MG63 (cell line): ENCODE measurements around the gene GPR55. TPM values are rescaled to one million over a fixed set of nuclear protein-coding genes. Genes with fewer than 3 reads are reported as not detected.

ENCODE experiments used
- DNase-seq: peaks from one replicate; pipeline ENCODE4 v3.0.0-alpha.2; 2020
- H3K27me3 ChIP-seq: fragments of 250-450 bp; sonication (Bioruptor Pico); 2 replicates; pipeline ENCODE4 v1.5.1; 2020; ENCODE audit warnings: mild to moderate bottlenecking, moderate library complexity
- H3K36me3 ChIP-seq: fragments of 250-450 bp; sonication (Bioruptor Pico); 2 replicates; pipeline ENCODE4 v1.5.1; 2020; ENCODE audit warnings: mild to moderate bottlenecking, moderate library complexity
- H3K4me3 ChIP-seq: fragments of 250-450 bp; sonication (Bioruptor Pico); 2 replicates; pipeline ENCODE4 v1.5.1; 2020; ENCODE audit warnings: mild to moderate bottlenecking, moderate library complexity
- H3K9me3 ChIP-seq: fragments of 250-450 bp; sonication (Bioruptor Pico); 2 replicates; pipeline ENCODE4 v1.5.1; 2020; ENCODE audit warnings: mild to moderate bottlenecking, moderate library complexity
- total RNA-seq: library from RNA; depleted of rRNA; stranded (reverse); fragments of >200 nt; shearing (Covaris generic); gene quantifications from 2 replicates; pipeline ENCODE4 v1.2.3, GENCODE V29; 2014; ENCODE audit warnings: low replicate concordance

The GPR55 gene
- total RNA-seq, 1 experiment from 2014 or later = not detected

GRCh38 chr2:230887342-230887741, 37.7 kb downstream of the GPR55 start:
- no peak for DNase-seq
- H3K36me3 ChIP-seq = no peaks in the 10 kb centered on the region
- no peak overlapping the region for H3K4me3 ChIP-seq
- H3K9me3 ChIP-seq = no peaks in the 10 kb centered on the region
- 0 out of 2 replicates have a peak, but pooled peaks cover 3% of the 10 kb centered on the region for H3K27me3 ChIP-seq

GRCh38 chr2:230886671-230887071, 38.4 kb downstream of the GPR55 start:
- H3K9me3 ChIP-seq = no peaks in the 10 kb centered on the region
- 0 out of 2 replicates have a peak, but pooled peaks cover 3% of the 10 kb centered on the region for H3K27me3 ChIP-seq
- no peak overlapping the region for H3K4me3 ChIP-seq
- H3K36me3 ChIP-seq = no peaks in the 10 kb centered on the region
- DNase-seq = no peak

GRCh38 chr2:230886206-230886605, 38.8 kb downstream of the GPR55 start:
- Histone ChIP-seq H3K4me3 (no peak overlapping the region), H3K27me3 (0 out of 2 replicates have a peak, but pooled peaks cover 3% of the 10 kb centered on the region), H3K9me3 (no peaks in the 10 kb centered on the region), H3K36me3 (no peaks in the 10 kb centered on the region)
- DNase-seq = no peak

DNA sequence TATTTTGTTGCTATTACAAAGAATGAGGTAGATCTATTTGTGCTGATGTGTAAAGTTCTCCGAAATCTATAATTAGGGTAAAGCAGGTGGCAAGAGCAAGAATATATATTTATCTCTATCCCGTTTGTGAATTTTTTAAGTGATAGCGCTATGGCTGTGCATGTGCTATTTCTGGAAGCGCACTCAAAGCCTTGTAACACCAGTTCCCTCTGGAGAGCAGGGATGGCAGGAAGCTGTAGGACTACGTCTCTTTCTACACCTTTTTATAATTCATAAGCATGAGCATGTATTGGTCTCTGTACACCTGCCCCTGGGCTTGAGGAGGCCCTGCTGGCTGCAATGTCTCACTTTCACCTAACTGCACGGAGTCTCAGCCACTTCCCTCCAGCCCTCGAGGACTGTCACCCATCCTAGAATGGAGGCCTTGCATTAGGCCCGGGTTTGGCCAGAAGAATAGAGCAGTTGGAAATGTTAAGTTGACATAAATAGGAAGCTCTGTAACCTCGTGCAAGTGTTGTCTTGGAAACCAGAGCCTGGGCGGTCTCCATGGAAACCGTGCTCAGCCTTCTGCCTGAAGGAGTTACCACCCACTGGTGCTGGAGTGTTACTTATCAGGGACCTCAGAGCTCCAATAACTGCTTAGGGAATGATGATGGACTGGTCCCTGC, 39.4 kb downstream of the GPR55 start:
- Histone ChIP-seq H3K27me3 (0 out of 2 replicates have a peak, but pooled peaks cover 3% of the 10 kb centered on the region), H3K9me3 (no peaks in the 10 kb centered on the region), H3K4me3 (no peak overlapping the region), H3K36me3 (no peaks in the 10 kb centered on the region)
- no peak for DNase-seq

DNA sequence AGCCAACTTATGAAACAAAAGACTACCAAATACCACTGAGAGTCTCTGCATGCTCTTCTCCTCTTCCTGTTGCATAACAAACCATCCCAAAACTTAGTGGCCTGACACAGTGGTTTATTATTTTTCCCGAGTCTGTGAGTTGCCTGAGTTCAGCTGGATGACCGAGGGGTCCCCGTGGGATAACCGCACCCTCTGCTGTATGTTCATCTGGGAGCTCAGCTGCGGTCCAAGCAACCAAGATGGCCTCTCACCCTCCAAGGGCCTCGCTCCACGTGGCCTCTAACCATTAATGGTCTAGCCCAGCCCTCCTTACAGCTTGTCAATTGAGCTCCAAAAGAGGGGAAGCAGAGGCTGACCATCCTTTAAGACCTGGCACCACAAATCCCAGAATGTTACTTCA, 43.2 kb downstream of the GPR55 start:
- no peaks in the 10 kb centered on the region for H3K36me3 ChIP-seq
- no peak for DNase-seq
- no peaks in the 10 kb centered on the region for H3K27me3 ChIP-seq
- no peak overlapping the region for H3K4me3 ChIP-seq
- H3K9me3 ChIP-seq = no peaks in the 10 kb centered on the region

- Histone ChIP-seq H3K27me3 (no peaks in the 10 kb centered on the region), H3K36me3 (no peaks in the 10 kb centered on the region), H3K4me3 (no peak overlapping the region), H3K9me3 (no peaks in the 10 kb centered on the region)
- DNase-seq = no peak
These were observed 45.2 kb downstream of the GPR55 start for GRCh38 chr2:230879891-230880290.

DNA sequence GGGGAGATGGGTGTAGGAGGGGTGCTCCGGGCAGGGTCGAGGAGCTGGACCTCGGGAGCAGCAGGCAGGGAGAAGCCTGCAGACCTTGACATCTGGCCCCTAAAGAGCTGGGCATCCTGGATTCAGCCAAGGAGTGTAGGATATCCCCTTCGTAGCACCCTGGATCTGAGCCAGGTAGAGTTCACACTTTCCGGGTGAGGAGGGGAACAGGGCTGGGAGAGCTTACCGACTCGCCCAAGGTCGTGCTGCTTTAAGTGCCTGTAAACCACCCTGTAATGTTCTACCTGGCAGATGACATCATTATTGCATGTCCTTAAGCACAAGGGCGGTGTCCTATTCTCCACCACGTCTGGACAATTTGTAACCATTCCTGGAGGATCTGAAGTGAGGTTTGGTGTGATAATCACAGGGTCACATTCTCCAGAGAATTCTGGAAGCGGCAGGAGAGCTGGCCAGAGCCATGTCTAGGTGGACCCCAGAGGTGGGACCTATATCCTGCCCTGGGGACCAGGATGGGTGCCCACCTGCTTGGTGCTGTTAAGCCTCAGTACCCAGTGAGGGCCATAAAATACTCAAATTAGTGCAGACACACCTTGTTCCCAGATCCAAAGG, 45.7 kb downstream of the GPR55 start:
- Histone ChIP-seq H3K4me3 (no peak overlapping the region), H3K36me3 (no peaks in the 10 kb centered on the region), H3K27me3 (no peaks in the 10 kb centered on the region), H3K9me3 (no peaks in the 10 kb centered on the region)
- no peak for DNase-seq

GRCh38 chr2:230878599-230879188, 46.3 kb downstream of the GPR55 start:
- Histone ChIP-seq H3K36me3 (no peaks in the 10 kb centered on the region), H3K9me3 (no peaks in the 10 kb centered on the region), H3K4me3 (no peak overlapping the region), H3K27me3 (no peaks in the 10 kb centered on the region)
- no peak for DNase-seq

- Histone ChIP-seq H3K36me3 (no peaks in the 10 kb centered on the region), H3K9me3 (no peaks in the 10 kb centered on the region), H3K27me3 (no peaks in the 10 kb centered on the region), H3K4me3 (no peak overlapping the region)
- DNase-seq = no peak
These were observed 47.1 kb downstream of the GPR55 start for GRCh38 chr2:230877759-230878598.

GRCh38 chr2:230877116-230877758, 47.8 kb downstream of the GPR55 start:
- no peak overlapping the region for H3K4me3 ChIP-seq
- H3K27me3 ChIP-seq = no peaks in the 10 kb centered on the region
- no peaks in the 10 kb centered on the region for H3K36me3 ChIP-seq
- no peak for DNase-seq
- no peaks in the 10 kb centered on the region for H3K9me3 ChIP-seq

- no peaks in the 10 kb centered on the region for H3K9me3 ChIP-seq
- DNase-seq = no peak
- no peaks in the 10 kb centered on the region for H3K36me3 ChIP-seq
- no peaks in the 10 kb centered on the region for H3K27me3 ChIP-seq
- no peak overlapping the region for H3K4me3 ChIP-seq
These were observed 49.4 kb downstream of the GPR55 start for GRCh38 chr2:230875347-230876315.

DNA sequence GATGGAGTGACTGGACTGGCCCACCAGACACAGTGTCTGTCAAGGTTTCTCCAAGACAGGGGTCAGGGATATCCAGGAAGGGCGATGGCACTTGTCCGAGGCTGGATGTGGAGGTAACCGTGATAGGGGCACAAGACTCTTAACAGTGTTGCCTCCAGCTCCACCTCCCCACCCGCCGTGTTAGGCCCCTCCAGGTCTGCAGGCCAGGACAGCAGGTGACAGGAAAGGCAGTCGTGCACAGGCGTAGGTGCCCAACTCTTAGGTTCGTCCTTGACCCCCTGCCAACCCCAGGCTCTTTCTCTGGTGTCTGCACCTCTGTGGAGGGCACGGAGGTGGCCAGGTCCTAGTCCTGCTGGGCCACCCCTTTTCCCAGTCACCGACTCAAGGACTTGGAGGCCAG, 50.2 kb downstream of the GPR55 start:
- Histone ChIP-seq H3K4me3 (no peak overlapping the region), H3K9me3 (no peaks in the 10 kb centered on the region), H3K36me3 (no peaks in the 10 kb centered on the region), H3K27me3 (no peaks in the 10 kb centered on the region)
- no peak for DNase-seq

- H3K36me3 ChIP-seq = no peaks in the 10 kb centered on the region
- H3K27me3 ChIP-seq = no peaks in the 10 kb centered on the region
- no peaks in the 10 kb centered on the region for H3K9me3 ChIP-seq
- H3K4me3 ChIP-seq = no peak overlapping the region
- DNase-seq = no peak
These were observed 50.6 kb downstream of the GPR55 start for GRCh38 chr2:230874456-230874855.

DNA sequence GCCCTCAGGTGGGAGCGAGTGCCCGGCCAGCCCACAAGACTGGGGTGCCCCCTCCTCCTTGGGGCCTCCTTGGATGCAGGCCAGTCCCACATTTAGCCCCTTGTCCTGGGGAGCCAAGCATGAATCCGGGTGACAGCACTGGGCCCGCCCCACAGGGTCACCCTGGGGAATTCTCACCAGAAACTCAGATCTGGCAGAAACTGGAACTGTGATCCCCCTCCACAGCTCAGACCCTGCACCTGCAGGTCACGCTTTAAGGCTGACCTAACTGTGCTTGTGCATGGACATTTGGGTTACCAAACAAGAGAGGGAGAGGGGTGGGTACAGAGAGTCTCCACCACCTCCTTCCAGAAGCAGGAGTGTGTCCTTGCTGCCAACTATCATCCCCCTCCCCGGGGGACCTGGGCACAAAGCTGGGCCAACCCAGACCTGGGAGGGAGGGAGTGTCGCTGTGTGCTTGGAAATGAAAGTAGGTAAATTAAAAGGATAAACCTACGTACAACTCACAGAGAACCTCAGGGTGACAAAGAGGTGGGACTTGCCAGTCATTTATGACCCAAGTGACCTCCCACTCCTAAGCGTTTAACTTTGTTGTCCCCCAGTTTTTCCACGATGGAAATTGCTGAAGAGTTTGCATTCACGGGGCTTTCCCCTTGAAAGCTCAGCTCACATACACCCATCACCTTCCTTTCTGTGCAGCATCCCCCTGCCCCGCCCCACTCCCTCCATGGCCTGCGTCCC, 51.2 kb downstream of the GPR55 start:
- H3K4me3 ChIP-seq = no peak overlapping the region
- H3K36me3 ChIP-seq = no peaks in the 10 kb centered on the region
- DNase-seq = no peak

GRCh38 chr2:230872968-230873660, 51.9 kb downstream of the GPR55 start:
- DNase-seq = no peak
- no peaks in the 10 kb centered on the region for H3K27me3 ChIP-seq
- H3K9me3 ChIP-seq = no peaks in the 10 kb centered on the region
- no peaks in the 10 kb centered on the region for H3K36me3 ChIP-seq
- no peak overlapping the region for H3K4me3 ChIP-seq

More for the DNA sequence above, 51.2 kb downstream of the GPR55 start:
- Histone ChIP-seq H3K9me3 (no peaks in the 10 kb centered on the region), H3K27me3 (no peaks in the 10 kb centered on the region)
